Activated naive CD4-positive, alpha-beta T cell treated with anti-CD3 and anti-CD28 coated beads, Interleukin-2, amount 50 U/mL, for 16 hours (primary cell): ENCODE data around the gene INSR.
"Not testable (repeated sequence)": the region's sequence is repeated elsewhere in the genome, so short reads cannot be mapped to it uniquely, and the experiment has no call there.

Source experiments
- DNase-seq: peaks from one replicate; pipeline ENCODE4 v3.0.0-alpha.2; 2020

INSR gene

GRCh38 chr19:7293762-7294557 is at the start of gene INSR:
INSR (minus strand) TSS chr19:7294414; CDS start chr19:7293891, 523 bp downstream.
- peak; percentile 60 for DNase-seq

- no peak for DNase-seq
Measured at GRCh38 chr19:7342143-7342542, 47.9 kb upstream of the INSR start.

- DNase-seq: peak; percentile 83
Measured at GRCh38 chr19:7340959-7341837, 47.0 kb upstream of the INSR start.

GRCh38 chr19:7337380-7338194 is 43.4 kb upstream of the INSR start:
- no peak for DNase-seq

- no peak for DNase-seq
Measured at GRCh38 chr19:7336321-7336973, 42.2 kb upstream of the INSR start.

- DNase-seq: no peak
Measured at GRCh38 chr19:7333198-7334118, 39.2 kb upstream of the INSR start.

- no peak for DNase-seq
Measured at GRCh38 chr19:7331446-7331845, 37.2 kb upstream of the INSR start.

GRCh38 chr19:7328647-7329046 is 34.4 kb upstream of the INSR start:
- no peak for DNase-seq

GRCh38 chr19:7327802-7328201 is 33.6 kb upstream of the INSR start:
- DNase-seq: no peak

GRCh38 chr19:7326105-7326877 is 32.1 kb upstream of the INSR start:
- DNase-seq: peak; percentile 28

GRCh38 chr19:7318176-7318575 is 24.0 kb upstream of the INSR start:
- no peak for DNase-seq

GRCh38 chr19:7312816-7313215 is 18.6 kb upstream of the INSR start:
- DNase-seq: no peak

GRCh38 chr19:7311911-7312310 is 17.7 kb upstream of the INSR start:
- no peak for DNase-seq

- not testable (repeated sequence) for DNase-seq
Measured at GRCh38 chr19:7308327-7308726, 14.1 kb upstream of the INSR start.

- DNase-seq: no peak
Measured at GRCh38 chr19:7307590-7308218, 13.5 kb upstream of the INSR start.

GRCh38 chr19:7304200-7304599 is 10.0 kb upstream of the INSR start:
- no peak for DNase-seq

- no peak for DNase-seq
Measured at GRCh38 chr19:7303470-7303869, 9.3 kb upstream of the INSR start.

- DNase-seq: no peak
Measured at GRCh38 chr19:7301525-7301924, 7.3 kb upstream of the INSR start.

GRCh38 chr19:7297742-7298141 is 3.5 kb upstream of the INSR start:
- DNase-seq: no peak

- DNase-seq: no peak
Measured at GRCh38 chr19:7295912-7296536, 1.8 kb upstream of the INSR start.
